K562 (cell line): ENCODE results near the gene FTSJ1. TPM values are rescaled to one million over a fixed set of nuclear protein-coding genes. Genes with fewer than 3 reads are reported as not detected.

Experiments
- ATF1 ChIP-seq, 2 experiments: fragments of 450-650 bp in 1 of 2; IDR thresholded peaks; 2 replicates each; pipeline ENCODE4 v1.6.1; 2016; ENCODE audit warnings: missing compliant biosample characterization in 1 of 2, missing genetic modification characterization in 1 of 2
- ATF7 ChIP-seq: fragments of 450-650 bp; IDR thresholded peaks from 2 replicates; pipeline ENCODE4 v1.7.1; 2014; ENCODE audit warnings: mild to moderate bottlenecking, moderate library complexity
- HDAC6 ChIP-seq: IDR thresholded peaks from 2 replicates; pipeline ENCODE4 v1.6.1; 2012; ENCODE audit warnings: low read depth, mild to moderate bottlenecking, control low read depth, inconsistent platforms, low read length, moderate library complexity
- KDM1A ChIP-seq, 2 experiments: fragments of 450-650 bp; IDR thresholded peaks; 2 replicates each; pipeline ENCODE4 v1.6.1; 2016; ENCODE audit warnings: mild to moderate bottlenecking in 2 of 2
- MBD2 ChIP-seq: sonication (generic); IDR thresholded peaks from 2 replicates; pipeline ENCODE4 v1.6.1; 2016; ENCODE audit warnings: low read depth, borderline replicate concordance
- NCOA4 ChIP-seq: fragments of 450-650 bp; IDR thresholded peaks from 2 replicates; pipeline ENCODE4 v1.6.1; 2018; ENCODE audit warnings: mild to moderate bottlenecking; ENCODE audit not compliant: partially characterized antibody
- NRF1 ChIP-seq, 2 experiments: fragments of 450-650 bp; IDR thresholded peaks in 1 of 2; conservative IDR thresholded peaks in 1 of 2; 2 replicates each; pipeline ENCODE4 v1.6.1; 2014; ENCODE audit warnings: mild to moderate bottlenecking in 2 of 2
- RBBP5 ChIP-seq: fragments of 200-600 bp; sonication (generic); IDR thresholded peaks from 2 replicates; pipeline ENCODE4 v1.6.1; 2012; ENCODE audit warnings: borderline replicate concordance, mild to moderate bottlenecking, low read length, control low read depth, inconsistent platforms; ENCODE audit not compliant: insufficient read depth, poor library complexity, severe bottlenecking
- SIN3A ChIP-seq, 2 experiments: fragments of 150-350 bp in 1 of 2; IDR thresholded peaks; 2 replicates each; pipeline ENCODE4 v1.6.1; 2011 to 2016; ENCODE audit warnings: borderline replicate concordance in 2 of 2, low read depth in 2 of 2, low read length in 2 of 2, mild to moderate bottlenecking in 2 of 2, moderate library complexity in 2 of 2; ENCODE audit not compliant: control insufficient read depth in 1 of 2
- TEAD4 ChIP-seq, 2 experiments: sonication (generic) in 1 of 2; formaldehyde crosslinking in 1 of 2; IDR thresholded peaks; 2 replicates each; pipeline versions ENCODE4 v1.6.1 to v1.8.0; 2012 to 2022; ENCODE audit warnings: borderline replicate concordance in 1 of 2, inconsistent platforms in 1 of 2, low read length in 1 of 2, mild to moderate bottlenecking in 1 of 2, missing genetic modification reagents in 1 of 2
- polyA plus RNA-seq, 8 experiments: library from polyadenylated mRNA; depleted of rRNA in 4 of 8; stranded (reverse) in 5 of 8; unstranded in 3 of 8; fragments of >200 nt; fragmentation: Nextera tagmentation in 2 of 8; fragmentation: Illumina TruSeq in 1 of 8; extraction: Ambion mirVana in 2 of 8; extraction: Trizol in 1 of 8; gene quantifications; 2 replicates each; pipeline versions ENCODE4 v1.2.1 to v1.2.3, GENCODE V29; 2011 to 2014; ENCODE audit warnings: inconsistent platforms in 1 of 8, missing spikeins in 1 of 8
- total RNA-seq, 7 experiments: library from RNA; depleted of rRNA in 6 of 7; stranded (reverse); fragments of >200 nt in 6 of 7; fragmentation: Illumina TruSeq in 2 of 7; extraction: Trizol in 2 of 7; gene quantifications; 2 replicates each; pipeline versions ENCODE4 v1.2.1 to v1.2.3, GENCODE V29; 2011 to 2021; ENCODE audit warnings: low replicate concordance in 1 of 7
- TF ChIP-seq, protein P1 (sequence below), 3 experiments: fragments of 200-800 bp in 1 of 3; fragments of 250-450 bp in 1 of 3; fragments of 450-650 bp in 1 of 3; sonication (Bioruptor Pico) in 1 of 3; sonication (Bioruptor generic) in 1 of 3; formaldehyde crosslinking in 1 of 3; IDR thresholded peaks; 2 replicates each; pipeline versions ENCODE4 v1.6.1 to v1.8.0; 2016 to 2022; ENCODE audit warnings: mild to moderate bottlenecking in 2 of 3, missing genetic modification characterization in 2 of 3, missing compliant biosample characterization in 1 of 3, moderate library complexity in 1 of 3
- TF ChIP-seq, protein P2 (sequence below): fragments of 450-650 bp; IDR thresholded peaks from 2 replicates; pipeline ENCODE4 v1.6.1; 2016; ENCODE audit warnings: antibody characterized with exemption
- TF ChIP-seq, protein P3 (sequence below): fragments of 200-800 bp; sonication (Bioruptor generic); IDR thresholded peaks from 2 replicates; pipeline ENCODE4 v1.6.1; 2016; ENCODE audit warnings: missing genetic modification characterization, missing compliant biosample characterization

FTSJ1 gene
- total and polyA plus RNA-seq, 9 of the 15 experiments (the other 6 are each of a cell fraction or from before 2014, with no cell fraction given), result 12.2 to 95.6 (median 71.6) TPM

- TF ChIP-seq, protein P1, sequence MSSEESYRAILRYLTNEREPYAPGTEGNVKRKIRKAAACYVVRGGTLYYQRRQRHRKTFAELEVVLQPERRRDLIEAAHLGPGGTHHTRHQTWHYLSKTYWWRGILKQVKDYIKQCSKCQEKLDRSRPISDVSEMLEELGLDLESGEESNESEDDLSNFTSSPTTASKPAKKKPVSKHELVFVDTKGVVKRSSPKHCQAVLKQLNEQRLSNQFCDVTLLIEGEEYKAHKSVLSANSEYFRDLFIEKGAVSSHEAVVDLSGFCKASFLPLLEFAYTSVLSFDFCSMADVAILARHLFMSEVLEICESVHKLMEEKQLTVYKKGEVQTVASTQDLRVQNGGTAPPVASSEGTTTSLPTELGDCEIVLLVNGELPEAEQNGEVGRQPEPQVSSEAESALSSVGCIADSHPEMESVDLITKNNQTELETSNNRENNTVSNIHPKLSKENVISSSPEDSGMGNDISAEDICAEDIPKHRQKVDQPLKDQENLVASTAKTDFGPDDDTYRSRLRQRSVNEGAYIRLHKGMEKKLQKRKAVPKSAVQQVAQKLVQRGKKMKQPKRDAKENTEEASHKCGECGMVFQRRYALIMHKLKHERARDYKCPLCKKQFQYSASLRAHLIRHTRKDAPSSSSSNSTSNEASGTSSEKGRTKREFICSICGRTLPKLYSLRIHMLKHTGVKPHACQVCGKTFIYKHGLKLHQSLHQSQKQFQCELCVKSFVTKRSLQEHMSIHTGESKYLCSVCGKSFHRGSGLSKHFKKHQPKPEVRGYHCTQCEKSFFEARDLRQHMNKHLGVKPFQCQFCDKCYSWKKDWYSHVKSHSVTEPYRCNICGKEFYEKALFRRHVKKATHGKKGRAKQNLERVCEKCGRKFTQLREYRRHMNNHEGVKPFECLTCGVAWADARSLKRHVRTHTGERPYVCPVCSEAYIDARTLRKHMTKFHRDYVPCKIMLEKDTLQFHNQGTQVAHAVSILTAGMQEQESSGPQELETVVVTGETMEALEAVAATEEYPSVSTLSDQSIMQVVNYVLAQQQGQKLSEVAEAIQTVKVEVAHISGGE (CRISPR knock-in tag; IDR thresholded peaks at IDR 0.05), result peak in 1 of 3 experiments; percentile 94; a peak in 2 of 6 replicates
- TF ChIP-seq ATF7 (no peak), HDAC6 (no peak), MBD2 (peak; percentile 40; the same call in 1 of the 2 replicates), SIN3A (IDR thresholded peaks at IDR 0.05; ENCODE audit: borderline replicate concordance in 2 of 2, control insufficient read depth in 1 of 2, low read depth in 2 of 2, low read length in 2 of 2) (peak; percentile 17 to 62; a peak in 1 of 4 replicates), NCOA4 (no peak), KDM1A (IDR thresholded peaks at IDR 0.05) (0 out of 4 replicates have a peak, but pooled peaks of 1 of the 2 experiments have one; percentile 3), RBBP5 (peak; percentile 46), TEAD4 (IDR thresholded peaks at IDR 0.05; ENCODE audit: low read length) (0 out of 2 replicates have a peak, but pooled peaks have one; percentile 11), TEAD4 (CRISPR knock-in tag; IDR thresholded peaks at IDR 0.05; ENCODE audit: borderline replicate concordance) (no peak), ATF1 (CRISPR knock-in tag; IDR thresholded peaks at IDR 0.05) (no peak), ATF1 (tag; IDR thresholded peaks at IDR 0.05) (peak; percentile 51; the same call in 1 of the 2 replicates), NRF1 (conservative IDR thresholded peaks at IDR 0.05 in 1 of 2, IDR thresholded peaks at IDR 0.05 in 1 of 2) (peak; percentile 62 to 67)
- TF ChIP-seq, protein P2, sequence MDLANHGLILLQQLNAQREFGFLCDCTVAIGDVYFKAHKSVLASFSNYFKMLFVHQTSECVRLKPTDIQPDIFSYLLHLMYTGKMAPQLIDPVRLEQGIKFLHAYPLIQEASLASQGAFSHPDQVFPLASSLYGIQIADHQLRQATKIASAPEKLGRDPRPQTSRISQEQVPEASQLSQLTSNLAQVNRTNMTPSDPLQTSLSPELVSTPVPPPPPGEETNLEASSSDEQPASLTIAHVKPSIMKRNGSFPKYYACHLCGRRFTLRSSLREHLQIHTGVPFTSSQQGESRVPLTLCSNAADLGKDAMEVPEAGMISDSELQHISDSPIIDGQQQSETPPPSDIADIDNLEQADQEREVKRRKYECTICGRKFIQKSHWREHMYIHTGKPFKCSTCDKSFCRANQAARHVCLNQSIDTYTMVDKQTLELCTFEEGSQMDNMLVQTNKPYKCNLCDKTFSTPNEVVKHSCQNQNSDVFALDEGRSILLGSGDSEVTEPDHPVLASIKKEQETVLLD, result peak; percentile 53; the same call in 1 of the 2 replicates
- TF ChIP-seq, protein P3, sequence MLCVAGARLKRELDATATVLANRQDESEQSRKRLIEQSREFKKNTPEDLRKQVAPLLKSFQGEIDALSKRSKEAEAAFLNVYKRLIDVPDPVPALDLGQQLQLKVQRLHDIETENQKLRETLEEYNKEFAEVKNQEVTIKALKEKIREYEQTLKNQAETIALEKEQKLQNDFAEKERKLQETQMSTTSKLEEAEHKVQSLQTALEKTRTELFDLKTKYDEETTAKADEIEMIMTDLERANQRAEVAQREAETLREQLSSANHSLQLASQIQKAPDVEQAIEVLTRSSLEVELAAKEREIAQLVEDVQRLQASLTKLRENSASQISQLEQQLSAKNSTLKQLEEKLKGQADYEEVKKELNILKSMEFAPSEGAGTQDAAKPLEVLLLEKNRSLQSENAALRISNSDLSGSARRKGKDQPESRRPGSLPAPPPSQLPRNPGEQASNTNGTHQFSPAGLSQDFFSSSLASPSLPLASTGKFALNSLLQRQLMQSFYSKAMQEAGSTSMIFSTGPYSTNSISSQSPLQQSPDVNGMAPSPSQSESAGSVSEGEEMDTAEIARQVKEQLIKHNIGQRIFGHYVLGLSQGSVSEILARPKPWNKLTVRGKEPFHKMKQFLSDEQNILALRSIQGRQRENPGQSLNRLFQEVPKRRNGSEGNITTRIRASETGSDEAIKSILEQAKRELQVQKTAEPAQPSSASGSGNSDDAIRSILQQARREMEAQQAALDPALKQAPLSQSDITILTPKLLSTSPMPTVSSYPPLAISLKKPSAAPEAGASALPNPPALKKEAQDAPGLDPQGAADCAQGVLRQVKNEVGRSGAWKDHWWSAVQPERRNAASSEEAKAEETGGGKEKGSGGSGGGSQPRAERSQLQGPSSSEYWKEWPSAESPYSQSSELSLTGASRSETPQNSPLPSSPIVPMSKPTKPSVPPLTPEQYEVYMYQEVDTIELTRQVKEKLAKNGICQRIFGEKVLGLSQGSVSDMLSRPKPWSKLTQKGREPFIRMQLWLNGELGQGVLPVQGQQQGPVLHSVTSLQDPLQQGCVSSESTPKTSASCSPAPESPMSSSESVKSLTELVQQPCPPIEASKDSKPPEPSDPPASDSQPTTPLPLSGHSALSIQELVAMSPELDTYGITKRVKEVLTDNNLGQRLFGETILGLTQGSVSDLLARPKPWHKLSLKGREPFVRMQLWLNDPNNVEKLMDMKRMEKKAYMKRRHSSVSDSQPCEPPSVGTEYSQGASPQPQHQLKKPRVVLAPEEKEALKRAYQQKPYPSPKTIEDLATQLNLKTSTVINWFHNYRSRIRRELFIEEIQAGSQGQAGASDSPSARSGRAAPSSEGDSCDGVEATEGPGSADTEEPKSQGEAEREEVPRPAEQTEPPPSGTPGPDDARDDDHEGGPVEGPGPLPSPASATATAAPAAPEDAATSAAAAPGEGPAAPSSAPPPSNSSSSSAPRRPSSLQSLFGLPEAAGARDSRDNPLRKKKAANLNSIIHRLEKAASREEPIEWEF, result no peak
Observed at GRCh38 chrX:48508400-48509244, 32.6 kb downstream of the FTSJ1 start, which contains the start of gene PORCN (continued).
